T follicular helper cell (primary cell): Measurements from ENCODE around the gene MT1A.
"Not testable (repeated sequence)": the region's sequence is repeated elsewhere in the genome, so short reads cannot be mapped to it uniquely, and the experiment has no call there.

Experiments
- DNase-seq: peaks from one replicate; pipeline ENCODE4 v3.0.0-alpha.2; 2020; ENCODE audit warnings: low read depth

The MT1A gene

DNA sequence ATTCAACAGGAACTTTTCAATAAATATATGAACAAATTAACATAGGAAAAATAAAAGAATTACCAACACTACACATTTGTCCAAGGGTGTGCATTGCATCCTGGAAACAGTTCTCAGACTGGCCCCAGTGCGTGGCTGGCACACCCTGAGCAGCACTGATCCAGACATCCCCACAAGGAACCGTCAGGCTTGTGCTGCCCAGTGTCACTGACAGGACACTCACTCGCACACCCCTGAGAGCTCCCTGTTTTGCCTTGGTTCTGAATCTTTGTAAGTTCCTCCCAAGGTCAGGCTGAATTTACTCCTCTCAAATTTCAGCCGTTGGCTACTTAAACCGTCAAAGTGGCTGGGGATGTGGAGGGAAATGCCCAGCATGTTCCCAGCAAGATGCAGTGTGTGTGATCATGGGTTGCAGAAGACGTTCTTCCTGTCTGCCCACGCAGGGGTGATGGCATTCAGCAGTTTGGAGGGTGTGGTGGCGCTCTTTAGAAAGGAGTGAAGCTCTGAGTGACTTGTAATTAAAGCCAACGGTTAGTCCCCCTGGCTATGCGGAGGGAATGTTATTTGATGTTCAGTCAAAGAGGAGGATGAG lies 28.4 kb upstream of the MT1A start:
- DNase-seq, result peak; percentile 52

DNA sequence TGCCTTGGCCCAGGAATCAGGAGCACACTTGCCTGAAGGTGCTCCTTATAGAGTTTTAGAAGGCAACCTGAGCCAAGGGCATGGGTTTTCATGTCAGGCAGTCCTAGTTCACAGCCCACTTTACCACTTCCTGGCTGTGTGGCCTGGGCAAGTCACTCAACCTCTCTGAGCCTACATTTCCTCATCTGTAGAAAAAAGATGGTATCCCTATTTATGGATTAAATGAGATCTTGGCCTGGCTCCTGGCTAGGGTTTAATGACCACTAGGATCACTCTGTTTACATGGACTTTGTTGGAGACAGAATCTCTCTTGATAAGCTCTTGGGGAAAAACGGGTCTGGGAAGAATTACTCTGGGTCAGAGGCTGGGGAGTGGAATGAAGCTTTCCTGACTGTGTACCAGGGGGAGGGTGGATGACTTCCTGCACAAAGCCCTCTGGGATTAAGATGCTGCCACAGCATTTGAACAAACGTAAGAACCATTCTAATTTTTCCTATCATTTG lies 27.8 kb upstream of the MT1A start:
- DNase-seq, result no peak

DNA sequence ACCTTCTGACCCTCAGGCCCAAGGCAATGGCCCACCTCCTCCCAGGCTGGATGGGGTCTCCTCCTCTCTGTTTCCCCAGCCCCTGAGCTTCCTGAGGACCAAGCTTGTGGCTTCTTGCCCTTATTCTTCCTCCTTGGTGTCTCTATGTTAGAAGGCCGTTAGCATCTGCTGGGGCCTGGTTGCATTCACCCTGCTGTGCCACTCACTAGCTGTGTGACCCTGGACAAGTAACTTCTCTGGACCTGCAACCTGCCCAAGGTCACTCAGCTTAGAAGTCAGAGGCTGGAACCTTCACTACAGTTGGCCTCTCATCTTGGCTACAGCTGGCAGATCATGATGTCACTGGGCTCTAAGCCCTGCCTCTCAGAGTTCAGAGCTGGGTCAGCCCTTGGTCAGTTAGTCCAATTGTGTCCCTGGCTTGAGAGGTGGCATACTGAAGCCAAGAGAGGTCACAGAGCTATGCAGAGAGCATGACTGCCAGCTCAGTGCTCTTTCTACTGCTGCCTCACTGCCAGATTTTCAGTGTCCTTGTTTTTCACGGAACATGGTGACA lies 27.1 kb upstream of the MT1A start:
- DNase-seq, result no peak

DNA sequence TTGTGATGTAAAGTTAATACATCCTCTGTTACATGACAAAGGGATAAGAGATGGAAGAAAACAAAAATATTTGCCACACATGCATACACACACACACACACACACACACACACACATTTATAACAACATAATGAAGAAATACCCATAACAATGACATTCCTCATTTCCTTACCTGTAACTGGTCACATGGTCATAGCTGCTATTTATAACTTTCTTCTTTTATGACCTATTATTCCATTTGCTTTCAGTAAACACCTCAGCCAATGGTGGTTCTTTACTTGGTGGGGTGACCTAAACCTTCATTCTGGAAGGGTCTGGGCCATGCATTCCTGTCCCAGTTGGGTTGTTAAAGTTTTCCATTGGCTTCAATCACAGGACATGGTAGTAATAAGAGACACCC lies 24.8 kb upstream of the MT1A start:
- DNase-seq, result no peak

DNA sequence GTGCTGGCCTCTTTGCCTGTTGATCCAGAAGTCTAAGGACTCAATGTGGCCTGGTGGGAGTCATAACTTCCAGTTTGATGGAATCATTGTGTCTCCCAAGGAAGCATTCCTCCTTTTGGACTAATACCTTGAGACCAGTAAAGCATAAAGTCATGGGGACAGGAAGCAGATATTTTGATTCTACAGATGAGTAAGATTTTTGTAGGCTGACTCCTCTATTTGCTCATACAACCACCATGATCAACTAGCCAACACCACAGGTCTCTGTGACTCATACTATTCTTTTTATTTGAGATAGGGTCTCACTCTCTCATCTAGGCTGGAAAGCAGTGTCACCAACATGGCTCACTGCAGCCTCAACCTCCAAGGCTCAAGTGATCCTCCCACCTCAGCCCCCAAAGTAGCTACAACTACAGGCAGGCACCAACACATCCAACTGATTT lies 23.9 kb upstream of the MT1A start:
- no peak for DNase-seq

DNA sequence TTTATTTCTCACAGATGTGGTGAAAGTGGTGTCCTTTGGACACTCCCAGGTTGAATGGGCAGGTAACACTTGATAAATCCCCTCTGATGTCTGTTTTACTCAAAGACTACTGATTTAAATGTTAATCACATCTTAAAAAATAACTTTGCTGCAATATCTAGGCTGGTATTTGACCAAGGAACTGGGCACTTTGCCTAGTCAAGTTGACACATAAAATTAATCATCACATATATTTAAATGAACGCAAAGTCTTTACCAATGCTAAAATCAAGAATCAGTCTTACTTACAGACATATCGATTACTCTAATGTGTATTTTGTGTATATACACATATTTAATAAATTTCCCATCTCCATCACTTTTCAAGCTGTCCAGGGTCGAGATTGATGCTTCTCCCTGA lies 23.1 kb upstream of the MT1A start:
- DNase-seq, result no peak

DNA sequence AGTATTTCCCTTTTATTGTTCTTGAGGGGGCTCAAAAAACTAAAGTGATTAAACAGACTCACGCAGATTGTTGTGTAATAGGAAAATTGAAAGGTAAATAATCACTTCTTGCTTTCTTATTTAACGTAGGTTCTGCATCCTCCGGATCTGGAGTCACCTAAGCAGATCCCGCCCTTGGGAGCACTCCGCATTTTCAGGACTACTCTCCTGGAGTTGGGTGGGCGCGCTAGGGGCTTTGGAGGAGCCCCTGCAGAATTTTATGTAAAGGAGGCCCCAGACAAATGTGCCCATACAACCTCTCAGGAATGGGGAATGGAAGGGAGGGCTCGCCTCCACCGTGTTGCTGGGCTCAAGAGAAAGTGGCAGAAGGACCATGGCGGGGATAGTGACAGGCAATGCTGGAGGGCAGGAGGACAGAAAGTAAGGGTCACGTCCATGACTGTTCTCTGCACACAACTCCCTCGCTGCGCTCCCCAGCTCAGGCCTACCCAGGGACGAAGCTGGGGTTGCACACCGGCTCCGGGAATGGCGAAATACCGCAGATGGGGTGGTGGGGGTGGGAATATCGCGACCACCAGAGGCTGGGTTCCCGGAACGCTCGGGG lies 21.8 kb upstream of the MT1A start:
- DNase-seq, result no peak

DNA sequence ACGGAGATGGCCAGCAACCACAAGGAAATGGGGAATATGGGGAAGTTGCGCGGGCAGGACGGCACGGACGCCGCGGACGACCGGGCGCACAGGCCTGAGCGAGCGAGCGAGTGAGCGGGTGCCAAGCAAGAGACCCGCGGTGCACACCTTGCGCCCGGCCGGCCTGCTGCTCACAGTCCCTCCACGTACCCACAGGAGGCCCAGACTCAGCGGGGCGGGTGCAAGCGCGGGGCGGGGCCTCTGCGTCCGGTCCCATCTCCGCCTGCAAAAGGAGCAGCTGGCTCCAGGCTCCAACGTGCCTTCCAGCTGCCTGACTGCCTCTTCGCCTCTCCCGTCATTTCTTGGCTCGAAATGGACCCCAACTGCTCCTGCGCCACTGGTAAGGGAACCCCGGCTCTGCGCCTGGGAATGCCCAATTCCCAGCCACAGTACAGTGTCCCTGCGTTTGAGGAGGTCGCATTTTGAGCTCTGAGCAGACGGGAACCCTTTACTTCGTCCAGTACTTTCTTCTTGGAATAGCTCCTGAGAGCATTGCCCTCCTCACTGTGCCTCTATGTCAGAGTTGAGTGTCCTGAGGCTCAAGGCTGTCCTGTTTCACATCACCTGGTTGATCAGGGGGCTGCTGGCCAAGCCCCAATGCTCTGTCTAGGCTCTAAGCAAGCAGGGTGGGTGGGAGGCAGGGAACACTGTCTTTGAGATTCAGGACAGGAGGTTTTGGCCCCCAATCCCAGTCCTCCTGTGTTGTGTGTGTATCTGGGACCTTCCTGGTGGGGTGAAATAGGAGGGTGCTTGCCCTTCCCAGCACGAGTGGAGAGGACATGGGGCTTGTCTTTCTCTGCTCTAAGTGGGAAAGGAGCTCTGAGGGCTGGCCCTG lies 21.0 kb upstream of the MT1A start:
- peak; percentile 39 for DNase-seq

DNA sequence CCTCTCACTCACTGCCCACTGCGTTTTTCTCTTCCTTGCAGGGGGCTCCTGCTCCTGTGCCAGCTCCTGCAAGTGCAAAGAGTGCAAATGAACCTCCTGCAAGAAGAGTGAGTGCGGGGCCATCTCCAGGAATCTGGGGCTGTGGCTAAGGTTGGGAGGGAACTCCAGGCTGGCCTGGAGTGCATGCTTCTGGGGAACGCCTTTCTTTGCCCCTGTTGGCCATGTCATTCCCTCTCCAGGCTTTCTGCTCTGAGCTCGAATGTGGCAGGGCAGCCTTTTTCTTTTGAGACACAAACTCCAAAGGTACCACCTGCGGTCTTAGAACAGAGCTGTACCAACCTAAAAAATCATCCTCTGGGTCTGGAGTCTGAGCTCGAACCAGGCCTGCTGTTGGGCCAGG lies 20.3 kb upstream of the MT1A start:
- DNase-seq, result no peak

DNA sequence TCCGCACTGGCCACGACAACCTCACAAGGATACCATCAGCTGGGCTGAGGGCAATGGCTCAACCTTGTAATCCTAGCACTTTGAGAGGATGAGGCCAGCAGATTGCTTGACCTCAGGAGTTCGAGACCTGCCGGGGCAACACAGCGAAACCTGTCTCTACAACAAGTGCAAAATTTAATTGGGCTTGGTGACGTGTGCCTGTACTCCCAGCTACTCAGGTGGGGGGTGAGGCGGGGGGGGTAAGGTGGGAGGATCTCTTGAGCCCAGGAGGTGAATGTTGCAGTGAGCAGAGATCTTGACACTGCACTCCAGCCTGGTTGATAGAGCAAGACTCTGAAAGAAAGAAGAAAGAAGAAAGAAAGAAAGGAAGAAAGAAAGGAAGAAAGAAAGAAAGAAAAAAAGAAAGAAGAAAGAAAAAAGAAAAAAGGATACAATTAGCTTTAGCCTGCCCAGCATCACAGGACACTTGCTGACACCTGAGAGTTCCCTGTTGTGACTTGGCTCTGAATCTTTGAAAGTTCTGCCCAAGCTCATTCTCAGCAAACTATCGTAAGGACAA lies 18.0 kb upstream of the MT1A start:
- DNase-seq, result no peak

DNA sequence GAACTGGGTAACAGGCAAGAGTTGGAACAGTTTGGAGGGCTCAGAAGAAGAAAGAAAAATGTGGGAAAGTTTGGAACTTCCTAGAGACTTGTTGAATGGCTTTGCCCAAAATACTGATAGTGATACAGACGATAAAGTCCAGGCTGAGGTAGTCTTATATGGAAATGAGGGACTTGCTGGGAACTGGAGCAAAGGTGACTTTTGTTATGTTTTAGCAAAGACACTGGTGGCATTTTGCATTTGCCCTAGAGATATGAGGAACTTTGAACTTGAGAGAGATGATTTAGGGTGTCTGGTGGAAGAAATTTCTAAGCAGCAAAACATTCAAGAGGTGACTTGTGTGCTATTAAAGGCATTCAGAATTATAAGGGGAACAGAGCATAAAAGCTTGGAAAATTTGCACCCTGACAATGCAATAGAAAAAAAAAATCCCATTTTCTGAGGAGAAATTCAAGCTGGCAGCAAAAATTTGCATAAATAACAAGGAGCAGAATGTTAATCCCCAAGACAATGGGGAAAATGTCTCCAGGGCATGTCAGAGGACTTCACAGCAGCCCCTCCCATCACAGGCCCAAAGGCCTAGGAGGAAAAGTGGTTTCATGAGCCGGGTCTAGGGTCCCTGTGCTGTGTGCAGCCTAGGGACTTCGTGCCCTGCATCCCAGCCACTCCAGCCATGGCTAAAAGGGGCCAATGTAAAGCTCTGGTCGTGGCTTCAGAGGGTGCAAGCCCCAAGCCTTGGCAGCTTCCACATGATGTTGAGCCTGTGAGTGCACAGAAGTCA lies 16.6 kb upstream of the MT1A start:
- DNase-seq, result not testable (repeated sequence)

DNA sequence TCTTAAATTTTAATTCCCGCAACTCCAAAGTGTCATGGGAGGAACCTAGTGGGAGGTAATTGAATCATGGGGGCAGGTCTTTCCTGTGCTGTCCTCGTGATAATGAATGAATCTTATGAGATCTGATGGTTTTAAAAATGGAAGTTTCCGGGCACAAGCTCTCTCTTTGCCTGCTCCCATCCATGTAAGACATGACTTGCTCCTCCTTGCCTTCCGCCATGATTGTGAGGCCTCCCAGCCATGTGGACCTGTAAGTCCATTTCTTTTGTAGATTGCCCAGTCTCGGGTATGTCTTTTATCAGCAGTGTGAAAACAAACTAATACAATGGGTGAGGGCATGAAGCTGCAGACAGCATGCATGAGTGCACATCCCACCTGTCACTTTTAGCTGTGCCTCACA lies 15.3 kb upstream of the MT1A start:
- not testable (repeated sequence) for DNase-seq

DNA sequence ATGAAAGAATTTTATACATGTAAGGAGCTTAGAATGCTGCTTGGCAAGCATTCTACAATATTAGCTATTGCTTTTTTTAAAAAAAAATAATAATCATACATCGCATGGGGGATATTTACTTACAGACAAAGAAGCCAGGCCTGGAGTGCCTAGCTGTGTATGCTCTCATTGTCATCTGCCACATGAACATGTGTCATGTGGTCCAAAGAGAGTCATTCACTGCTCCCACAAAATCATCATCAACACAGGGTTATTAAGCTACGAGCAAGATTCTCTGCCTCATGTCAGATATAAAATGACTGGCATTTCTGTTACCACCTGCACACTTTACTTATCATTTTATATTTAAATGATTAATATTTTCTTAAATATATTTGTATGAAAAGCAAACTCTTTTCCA lies 14.8 kb upstream of the MT1A start:
- no peak for DNase-seq

DNA sequence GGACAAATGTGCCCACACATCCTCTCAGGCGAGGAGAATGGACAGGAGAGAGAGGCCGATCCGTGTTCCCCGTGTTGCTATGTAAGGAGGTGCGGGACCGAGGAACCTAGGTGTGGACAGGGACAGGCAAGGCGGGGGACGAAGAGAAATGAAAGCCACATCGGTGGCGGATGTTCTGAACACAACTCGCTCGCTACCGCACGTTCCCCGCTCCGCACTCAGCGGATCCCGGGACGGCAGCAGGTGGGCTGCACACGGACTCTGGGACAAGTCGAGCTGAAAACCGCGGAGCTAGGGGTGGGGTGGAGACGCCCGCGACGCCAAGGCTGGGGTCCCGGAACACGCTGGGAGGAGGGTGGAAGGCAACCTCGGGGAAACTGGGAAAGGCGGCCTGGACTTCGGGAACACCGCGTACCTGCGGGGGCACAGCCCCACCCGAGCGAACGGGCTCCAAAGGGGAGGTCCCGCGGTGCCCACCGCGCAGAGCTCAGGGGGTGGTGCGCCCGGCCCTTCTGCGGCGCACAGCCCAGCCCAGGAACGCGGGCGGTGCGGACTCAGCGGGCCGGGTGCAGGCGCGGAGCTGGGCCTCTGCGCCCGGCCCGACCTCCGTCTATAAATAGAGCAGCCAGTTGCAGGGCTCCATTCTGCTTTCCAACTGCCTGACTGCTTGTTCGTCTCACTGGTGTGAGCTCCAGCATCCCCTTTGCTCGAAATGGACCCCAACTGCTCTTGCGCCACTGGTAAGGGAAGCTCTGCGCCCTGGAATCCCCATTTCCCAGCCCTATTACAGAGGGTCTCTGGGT lies 13.1 kb upstream of the MT1A start, which contains the start of gene MT1E:
MT1E (plus strand) TSS at position 642 of the 803 bp plus-strand sequence; CDS start at position 713, 71 bp downstream.
- no peak for DNase-seq

DNA sequence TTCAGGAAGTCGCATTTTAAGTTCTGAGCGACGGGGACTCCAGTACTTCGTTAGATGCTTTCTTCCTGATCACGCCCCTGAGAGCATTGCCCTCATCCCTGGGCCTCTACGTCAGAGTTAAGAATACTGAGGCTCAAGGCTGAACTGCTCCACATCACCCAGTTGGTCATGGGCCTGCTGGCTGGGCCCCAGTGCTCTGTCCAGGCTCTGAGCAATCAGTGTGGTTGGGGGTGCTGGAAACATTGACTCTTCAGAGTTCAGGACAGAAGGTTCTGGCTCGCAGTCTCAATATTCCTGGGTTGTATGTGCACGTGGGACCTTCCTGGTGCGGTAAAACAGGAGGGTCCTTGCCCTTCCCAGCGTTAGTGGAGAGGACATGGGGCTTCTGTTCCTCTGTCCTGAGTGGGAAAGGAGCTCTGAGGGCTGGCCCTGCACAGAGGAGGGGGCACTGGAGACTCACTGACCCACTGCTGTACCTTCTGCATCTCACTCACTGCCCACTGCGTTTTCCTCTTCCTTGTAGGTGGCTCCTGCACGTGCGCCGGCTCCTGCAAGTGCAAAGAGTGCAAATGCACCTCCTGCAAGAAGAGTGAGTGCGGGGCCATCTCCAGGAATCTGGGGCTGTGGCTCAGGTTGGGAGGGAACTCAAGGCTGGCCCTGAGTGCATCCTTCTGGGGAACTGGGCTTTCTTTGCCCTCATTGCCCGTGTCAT lies 12.4 kb upstream of the MT1A start:
- no peak for DNase-seq

DNA sequence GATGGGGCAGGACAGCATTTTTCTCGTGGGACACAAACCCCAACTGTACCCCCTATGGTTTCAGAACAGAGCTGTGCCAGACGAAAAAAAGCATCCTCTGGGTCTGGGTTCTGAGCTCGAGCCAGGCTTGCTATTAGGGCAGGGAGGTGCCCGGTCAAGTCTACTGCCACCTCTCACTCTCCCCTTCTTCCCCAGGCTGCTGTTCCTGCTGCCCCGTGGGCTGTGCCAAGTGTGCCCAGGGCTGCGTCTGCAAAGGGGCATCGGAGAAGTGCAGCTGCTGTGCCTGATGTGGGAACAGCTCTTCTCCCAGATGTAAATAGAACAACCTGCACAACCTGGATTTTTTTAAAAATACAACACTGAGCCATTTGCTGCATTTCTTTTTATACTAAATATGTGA lies 11.8 kb upstream of the MT1A start:
- DNase-seq, result no peak

DNA sequence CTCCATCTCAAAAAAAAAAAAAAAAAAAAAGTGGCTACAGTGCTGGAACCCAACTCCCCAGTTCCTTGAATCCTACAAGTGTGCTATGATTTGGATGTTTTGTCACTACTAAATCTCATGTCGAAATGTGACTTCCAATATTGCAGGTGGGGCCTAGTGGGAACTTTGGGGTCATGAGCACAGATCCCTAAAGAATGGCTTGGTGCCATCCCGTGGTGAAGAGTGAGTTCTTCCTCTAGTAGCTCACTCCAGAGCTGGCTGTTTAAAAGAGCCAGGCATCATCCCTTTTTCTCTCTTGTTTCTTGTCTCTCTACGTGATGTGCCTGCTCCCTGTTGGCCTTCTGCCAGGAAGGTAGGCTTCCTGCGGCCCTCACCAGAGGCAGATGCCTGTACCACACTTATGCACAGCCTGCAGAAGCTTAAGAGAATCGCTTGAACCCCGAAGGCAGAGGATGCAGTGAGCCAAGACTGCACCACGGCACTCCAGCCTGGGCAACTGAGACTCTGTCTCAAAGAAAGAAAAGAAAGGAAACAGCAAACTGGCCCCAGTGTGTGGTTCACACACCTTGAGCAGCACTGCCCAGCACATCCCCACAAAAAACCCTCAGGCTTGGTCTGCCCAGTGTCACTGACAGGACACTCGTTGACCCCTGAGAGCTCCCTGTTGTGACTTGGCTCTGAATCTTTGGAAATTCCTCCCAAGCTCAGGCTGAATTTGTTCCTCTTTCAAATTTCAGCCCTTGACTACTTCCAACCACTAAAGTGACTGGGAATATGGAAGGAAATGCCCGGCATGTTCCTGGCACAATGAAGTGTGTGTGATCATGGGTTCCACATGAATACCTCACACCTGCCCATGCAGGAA lies 9.7 kb upstream of the MT1A start:
- DNase-seq, result no peak

DNA sequence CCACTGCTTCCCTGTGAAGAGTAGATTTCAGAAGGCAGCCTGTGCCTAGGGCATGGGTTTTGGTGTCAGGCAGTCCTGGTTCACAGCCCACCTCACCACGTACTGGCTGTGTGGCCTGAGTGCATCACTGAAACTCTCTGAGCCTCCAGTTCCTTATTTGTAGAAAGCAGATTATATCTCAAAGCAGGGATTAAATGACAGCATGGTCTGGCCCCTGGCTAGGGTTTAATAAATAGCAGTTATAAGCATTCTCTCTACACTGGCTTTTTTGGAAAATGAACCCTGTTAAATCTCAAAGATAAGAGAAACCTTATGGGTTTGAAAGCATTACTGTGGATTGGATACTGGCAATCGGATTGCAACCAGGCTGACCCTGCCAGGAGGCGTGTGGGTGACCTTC lies 8.9 kb upstream of the MT1A start:
- DNase-seq, result no peak

DNA sequence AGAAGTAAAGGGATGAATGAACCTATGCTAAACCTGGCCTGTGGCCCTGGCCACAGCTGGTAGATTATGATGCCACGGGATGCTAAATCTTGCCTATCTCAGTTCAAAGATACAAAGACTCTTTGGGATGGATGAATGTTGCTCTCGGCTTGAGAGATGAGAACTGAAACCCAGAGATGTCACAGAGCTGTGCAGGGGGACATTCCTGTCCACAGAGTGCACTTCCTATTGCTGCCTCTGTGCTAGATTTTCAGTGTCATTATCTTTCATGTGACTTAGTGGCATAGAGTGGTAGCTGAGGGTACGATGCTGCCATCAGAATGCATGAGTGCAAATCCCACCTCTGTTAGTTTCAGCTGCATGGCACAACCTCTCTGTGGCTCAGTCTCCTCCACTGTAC lies 8.3 kb upstream of the MT1A start:
- DNase-seq, result no peak
